Activated CD4-positive, alpha-beta T cell treated with anti-CD3 and anti-CD28 coated beads, Interleukin-2, amount 50 U/mL, for 1 hour (primary cell): Measurements from ENCODE around the gene ICE1.
"Not testable (repeated sequence)": the region's sequence is repeated elsewhere in the genome, so short reads cannot be mapped to it uniquely, and the experiment has no call there.

ENCODE experiments used
- DNase-seq: peaks from one replicate; pipeline ENCODE4 v3.0.0-alpha.2; 2020

ICE1 gene

DNA sequence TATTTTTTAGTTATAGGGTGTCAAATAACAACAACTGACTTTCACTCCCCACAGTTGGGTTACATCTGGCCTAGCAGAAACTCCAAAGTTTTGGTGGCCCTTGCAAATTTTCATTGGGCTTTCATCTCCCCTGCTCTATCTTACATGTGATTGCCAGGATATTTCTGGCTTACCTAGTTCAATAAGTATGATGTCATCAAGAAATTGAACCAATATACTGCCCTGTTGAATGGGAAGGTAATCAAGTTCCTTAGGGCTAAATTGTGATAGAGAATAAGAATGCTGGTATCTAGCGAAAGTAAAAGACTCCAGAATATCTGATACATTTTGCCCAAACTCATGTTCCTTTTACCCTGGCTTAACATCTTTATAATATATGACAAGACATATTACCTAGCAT, 17.0 kb upstream of the ICE1 start:
- DNase-seq: no peak

DNA sequence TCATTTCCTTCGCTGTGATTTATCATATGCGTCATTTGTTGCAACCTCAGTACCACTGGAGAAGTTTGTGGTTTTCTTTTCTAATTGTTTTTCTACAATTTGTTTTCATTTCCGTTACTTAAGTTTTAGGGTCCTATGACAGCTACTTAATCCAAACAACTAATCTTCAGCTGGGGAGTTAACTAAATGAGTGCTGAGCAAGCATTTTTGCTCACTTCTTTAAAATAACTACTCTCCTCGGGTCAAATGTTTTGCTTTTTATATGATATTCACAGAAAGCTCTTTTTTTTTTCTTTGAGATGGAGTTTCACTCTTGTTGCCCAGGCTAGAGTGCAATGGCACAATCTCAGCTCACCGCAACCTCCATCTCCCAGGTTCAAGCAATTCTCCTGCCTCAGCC, 14.6 kb upstream of the ICE1 start:
- no peak for DNase-seq

DNA sequence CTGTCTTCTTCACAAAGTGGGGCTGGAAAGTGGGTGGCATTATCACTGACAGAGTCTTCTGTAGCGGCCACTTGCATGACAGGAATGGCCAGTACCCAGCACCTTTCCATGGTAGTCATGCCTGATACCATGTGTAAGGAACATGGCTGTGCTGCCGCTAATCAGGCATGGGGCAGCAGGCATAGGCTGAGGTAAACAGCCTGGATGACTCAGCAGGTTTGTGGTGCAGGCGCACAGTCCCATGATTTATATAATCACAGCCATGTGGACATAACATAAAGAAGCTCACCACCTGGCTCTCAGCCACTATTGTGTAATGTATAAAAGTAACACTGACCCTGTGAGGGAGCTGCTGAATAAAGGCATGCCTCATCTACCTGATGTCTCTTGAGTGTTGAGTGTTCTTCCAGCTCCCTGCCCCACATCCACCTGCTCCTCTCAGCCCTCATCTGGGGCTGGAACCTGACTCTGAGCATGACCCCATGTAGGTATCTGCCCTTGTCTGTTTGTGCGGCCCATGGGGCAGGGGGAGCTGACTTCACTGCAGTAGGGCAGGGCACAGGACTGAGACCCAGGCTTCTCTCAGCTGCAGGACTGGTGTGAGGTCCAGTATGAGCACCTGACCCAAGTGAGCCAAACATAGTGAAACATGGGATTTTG, 13.2 kb upstream of the ICE1 start:
- DNase-seq: no peak

DNA sequence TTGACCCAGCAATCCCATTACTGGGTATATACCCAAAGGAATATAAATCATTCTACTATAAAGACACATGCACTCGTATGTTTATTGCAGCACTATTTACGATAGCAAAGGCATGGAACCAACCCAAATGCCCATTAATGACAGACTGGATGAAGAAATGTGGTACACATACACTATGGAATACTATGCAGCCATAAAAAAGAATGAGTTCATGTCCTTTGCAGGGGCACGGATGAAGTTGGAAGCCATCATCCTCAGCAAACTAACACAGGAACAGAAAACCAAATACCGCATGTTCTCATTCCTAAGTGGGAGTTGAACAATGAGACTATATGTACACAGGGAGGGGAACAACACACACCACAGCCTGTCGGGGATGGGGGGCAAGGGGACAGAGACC, 8.6 kb upstream of the ICE1 start:
- DNase-seq: not testable (repeated sequence)

DNA sequence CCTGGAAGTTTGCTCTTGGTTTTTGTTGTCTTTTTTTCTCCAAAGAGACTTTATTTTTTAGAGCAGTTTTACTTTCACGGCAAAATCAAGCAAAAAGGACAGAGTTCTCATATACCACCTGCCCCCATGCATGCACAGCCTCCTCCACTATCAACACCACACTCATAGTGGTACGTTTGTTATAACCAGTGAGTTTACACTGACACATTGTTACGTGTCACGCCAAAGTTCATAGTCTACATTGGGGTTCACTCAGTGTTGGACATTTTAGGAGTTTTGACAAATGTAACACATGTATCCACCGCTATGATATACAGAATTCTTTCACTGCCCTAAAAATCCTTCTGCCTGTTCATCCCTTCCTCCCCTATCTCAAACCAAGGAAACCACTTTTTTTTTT, 7.5 kb upstream of the ICE1 start:
- DNase-seq: no peak

DNA sequence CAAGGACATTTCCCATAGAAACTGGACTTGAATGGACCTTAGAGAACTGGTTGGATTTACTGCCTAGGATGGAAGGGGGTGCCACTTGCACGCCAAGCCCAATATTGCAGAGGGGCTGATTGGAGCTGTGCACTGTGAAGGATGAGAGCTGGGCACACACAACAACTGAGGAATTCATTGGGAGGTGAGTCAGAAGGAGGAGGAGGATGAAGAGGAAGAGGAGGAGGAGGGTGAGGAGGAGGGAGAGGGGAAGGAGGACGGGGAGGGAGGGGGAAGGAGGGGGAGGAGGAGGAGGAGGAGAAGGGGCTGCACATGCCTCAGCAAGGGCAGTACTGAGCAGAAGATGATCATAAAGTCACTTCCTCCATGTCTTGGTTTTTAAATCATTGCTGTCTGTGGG, 5.7 kb upstream of the ICE1 start:
- no peak for DNase-seq

DNA sequence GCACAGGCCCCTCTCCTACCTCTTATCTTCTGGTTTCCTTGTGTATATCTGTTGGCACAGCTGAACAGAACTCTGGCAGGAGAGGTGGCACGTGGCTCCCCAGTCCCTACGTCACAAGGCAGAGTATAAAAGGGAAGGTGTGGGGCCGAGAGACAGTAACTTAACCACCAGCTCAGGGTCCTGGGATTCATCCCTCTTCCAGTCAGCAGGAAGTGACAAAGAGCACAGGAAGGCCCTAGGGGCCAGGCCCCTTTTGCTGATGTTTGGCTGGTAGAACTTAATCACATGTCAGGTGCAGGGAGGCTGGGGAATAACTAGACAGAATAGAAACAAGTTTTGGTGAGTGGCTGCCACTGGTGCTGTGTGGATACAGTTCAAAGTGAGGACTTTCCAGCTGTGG, 4.5 kb upstream of the ICE1 start:
- no peak for DNase-seq

DNA sequence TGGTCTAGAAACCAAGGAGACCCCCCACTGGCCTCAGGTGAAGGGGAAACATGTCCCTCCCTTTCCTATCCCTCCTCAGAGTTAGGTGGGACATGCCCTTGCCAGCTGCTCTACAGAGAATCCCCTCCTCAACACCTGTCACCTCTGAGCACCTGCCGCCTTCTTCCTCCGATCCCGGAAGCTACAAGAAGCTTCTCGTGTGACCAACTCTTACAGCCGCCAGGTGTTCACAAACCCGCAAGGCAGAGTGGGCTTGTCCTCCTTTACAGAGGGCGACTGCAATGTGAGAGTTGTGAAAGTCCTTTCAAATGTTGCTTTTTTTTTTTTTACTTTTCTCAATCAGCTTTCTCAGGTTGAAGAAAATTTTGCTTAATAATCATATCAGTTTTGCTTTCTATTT, 3.7 kb upstream of the ICE1 start:
- no peak for DNase-seq

DNA sequence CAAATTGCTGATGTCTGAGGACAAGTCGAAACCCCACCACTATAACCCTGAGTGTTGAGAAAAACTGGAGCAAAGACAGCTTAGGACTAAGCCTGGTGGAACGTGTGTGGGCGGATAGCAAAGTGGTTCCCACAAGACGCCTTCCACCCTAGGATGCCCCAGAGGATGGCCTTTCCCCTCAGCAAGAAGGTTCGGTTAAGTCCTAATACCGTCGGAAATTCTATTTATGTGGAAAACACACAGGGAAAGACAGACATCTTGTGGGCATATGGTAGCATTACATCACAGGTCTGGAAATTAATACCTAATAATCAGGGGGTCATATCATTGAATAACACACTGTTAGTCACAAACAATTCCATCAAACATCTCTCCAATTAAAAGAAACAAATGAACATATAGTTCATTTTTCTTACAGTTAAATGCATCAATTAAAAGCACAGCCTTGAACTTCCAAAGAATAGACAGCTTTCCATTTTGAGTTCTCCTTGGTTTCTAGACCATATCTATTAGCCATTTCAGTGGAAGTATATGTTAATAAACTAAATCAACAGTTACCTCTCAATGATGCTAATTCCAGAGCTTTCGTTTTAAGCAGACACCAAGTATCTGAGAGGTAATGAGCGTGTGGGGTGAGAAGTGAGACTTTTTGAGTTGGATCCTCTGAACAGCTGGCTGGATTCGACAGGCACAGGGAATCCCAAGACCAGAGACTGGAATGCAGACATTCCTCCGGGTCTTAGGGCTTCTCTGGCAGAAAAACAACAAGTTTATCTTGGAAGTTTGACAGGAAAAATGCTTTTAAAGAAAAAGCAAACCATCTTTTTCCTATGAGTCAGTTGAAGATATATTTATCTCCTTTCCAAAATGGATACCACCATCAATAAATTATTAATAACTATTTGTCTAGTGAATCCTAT, 2.9 kb upstream of the ICE1 start:
- no peak for DNase-seq

DNA sequence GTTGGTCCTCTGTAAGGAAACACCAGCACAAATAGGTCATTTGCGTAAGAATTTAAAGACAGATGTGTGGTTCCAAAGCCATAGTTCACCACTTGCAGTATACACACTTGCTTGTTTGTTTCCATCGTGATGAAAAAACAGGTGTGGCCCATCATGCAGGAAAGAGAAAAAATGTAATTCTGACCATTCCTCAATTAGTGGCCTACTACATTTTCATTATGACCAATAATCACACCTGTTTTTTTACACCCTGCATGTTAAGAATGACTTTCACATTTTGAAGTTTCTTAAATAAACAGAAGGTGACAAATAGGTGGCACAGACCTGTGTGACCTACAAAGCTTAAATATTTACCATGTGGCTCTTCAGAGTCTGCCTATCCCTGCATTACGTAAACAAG, 2.2 kb upstream of the ICE1 start:
- DNase-seq: no peak

DNA sequence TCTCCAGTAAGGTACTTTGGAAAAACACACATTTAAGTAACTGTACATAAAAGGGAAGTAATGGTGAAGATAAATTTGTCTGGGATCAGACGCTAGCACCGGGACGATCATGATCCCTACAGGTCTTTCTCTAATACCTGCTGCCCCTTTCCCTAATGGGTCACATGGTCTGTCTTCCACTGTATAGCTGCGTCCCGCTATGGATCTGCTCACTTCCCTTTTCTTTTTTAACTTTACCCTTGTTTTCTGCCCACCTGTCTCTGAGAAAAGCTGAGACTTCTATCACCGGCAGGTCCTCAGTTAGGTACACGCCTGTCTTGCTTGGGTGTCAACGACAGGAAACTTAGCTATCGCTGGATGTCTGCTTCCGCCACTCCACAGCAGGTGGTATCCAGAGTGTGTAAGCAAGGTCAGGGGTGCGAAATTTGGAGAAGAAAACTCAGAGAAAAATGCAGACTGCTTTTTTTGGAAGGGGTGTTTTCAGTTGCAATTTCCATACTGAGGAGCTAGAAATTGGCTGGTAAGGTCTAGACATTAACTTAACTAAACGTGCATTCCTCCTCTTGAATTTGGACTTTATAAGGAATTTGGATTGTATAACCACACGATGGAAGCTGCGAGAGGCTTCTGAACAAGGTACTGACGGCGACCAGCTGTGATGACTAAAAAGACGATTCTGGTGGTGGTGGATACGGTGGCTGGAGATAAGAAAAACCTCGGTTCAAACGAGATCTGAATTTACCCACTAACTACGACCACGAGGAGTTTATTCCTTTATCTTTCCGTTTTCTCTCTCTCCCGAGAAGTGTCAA, 1.1 kb upstream of the ICE1 start:
- peak; percentile 10 for DNase-seq

DNA sequence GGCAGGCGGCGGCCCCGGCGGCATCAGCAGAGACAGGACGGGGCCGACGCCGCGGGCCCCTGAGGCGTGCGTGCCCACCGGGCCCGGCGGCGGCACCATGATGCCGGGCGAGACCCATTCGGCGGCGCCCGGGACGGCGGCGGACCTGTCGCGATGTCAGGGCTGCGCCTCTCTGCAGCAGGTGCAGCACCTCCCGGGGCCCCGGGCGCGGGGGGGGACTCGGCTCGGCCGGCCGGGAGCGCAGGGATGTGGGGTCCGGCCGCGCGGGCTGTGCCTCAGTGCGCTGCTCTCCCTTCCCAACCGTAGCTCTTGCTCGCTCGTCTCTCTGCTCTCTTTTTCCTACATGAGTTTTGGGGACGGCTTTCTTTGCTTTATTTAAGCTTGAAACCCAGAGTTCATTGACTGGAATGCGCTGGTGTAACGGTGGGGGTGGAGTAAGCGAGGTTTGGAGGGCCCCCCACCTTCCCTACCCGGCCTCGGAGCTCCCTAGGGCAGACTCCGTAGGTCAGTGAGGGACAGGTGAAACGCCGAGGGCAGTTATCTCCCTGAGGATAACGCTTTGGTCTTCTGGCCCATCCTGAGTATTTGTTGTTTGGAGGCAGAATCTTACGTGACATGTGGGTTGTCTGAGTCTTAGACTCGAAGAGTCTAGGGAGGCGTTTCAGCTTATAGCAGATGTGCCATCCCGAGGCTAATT, 490 bp downstream of the ICE1 start:
- no peak for DNase-seq

DNA sequence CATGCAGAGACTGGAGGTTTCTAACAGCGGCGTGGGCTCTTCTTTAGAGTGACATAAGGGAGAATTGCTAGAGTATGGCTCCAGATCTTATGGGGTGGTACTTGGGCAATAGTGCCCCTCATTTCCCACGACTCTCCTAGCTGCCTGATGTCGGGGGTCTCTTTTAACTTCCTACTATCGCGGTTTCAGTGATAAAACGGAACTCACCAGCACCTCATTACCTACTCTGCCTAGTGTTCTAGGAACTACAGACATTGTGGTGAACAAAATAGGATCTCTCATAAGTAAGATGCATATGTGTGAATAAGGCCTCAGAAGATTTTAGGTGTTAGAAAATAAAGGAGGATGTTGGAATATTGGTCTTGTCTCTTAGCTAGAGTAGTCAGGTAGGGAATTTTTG, 1.1 kb downstream of the ICE1 start:
- DNase-seq: no peak

DNA sequence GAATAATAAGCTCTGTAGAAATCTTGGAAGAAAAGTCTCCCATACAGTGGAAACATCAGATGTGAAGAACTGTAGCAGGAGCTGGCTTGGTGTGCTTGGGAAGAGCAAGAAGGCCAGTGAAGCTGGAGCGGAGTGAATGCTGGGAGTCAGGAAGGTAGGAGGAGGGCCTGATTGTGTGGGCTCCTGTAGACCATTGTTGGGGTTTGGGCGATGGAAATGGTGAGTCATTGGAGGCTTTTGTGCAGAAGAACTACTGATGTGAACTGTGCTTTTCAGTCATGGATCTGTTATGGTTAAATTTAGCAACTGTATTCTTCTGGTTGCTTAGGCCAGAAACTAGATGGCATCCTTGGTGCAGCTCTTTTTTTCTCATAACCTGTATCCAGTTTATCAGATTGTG, 2.3 kb downstream of the ICE1 start:
- no peak for DNase-seq

DNA sequence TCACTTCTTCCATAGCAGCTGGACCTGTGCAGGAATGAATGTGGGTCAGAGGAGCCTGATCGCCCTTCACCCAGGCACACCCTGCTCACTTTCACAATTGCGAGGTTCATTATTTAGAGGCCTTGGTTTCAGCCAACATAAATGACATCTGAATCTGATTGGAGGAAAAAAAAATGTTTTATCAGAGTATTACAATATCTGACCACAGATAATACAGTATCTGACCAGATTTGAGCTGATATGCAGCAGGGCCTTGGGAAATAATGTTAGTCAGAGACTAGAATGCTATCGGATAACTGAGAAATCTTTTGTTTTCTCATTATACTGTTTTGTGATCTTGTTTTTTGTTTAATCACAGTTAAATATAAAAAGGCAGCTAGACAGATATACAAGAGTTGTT, 7.7 kb downstream of the ICE1 start:
- no peak for DNase-seq

DNA sequence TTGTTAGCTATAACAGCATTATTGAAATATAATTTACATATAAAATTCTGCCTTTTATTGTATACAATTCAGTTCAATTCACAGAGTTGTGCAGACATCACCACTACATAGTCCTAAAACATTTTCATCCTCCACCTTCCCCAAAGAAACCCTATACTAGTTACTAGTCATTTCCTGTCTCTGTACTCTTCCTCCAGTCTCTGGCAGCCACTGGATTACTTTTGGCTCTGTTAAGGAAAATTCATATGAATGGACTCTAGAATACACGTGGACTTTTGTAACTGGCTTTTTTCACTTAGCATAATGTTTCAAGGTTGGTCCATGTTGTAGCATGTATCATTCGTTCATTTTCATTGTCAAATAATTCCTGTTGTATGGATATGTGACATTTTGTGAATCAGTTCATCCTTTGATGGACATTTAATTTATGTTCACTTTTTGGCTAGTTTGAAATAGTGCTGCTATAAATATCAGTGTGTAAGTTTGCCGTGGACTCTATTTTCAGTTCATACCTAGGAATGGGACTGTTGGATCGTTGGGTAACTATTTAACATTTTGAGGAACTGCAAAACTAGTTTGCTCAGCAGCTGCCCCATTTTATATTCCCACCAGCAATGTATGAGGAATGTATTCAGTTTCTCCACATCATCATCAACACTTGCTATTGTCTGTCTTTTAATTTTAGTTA, 9.7 kb downstream of the ICE1 start:
- no peak for DNase-seq

DNA sequence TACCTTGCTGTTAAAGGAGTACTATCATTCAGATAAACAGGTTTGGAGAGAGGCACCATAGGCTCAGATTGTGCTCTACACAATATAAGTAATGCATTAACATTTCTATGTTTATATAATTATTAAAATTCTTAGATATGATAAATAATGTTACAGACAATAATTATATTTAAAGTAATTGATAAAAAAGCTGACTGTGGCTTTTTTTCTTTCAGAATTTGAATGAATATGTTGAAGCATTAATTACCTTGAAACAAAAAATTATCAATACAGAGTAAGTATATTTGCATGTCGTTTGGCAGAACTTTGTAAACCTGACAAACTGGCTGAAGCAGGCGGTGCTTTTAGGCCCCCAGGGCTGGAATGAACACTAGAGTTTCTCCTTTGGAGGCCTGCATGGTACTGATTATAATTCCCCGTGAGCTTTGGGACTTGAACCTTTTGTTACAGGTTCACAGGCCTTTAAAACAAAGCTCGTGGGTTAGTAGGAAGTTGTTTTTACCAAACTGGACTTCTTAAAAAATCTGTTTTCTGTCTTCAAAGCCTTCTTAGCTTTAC, 13.8 kb downstream of the ICE1 start:
- DNase-seq: no peak

DNA sequence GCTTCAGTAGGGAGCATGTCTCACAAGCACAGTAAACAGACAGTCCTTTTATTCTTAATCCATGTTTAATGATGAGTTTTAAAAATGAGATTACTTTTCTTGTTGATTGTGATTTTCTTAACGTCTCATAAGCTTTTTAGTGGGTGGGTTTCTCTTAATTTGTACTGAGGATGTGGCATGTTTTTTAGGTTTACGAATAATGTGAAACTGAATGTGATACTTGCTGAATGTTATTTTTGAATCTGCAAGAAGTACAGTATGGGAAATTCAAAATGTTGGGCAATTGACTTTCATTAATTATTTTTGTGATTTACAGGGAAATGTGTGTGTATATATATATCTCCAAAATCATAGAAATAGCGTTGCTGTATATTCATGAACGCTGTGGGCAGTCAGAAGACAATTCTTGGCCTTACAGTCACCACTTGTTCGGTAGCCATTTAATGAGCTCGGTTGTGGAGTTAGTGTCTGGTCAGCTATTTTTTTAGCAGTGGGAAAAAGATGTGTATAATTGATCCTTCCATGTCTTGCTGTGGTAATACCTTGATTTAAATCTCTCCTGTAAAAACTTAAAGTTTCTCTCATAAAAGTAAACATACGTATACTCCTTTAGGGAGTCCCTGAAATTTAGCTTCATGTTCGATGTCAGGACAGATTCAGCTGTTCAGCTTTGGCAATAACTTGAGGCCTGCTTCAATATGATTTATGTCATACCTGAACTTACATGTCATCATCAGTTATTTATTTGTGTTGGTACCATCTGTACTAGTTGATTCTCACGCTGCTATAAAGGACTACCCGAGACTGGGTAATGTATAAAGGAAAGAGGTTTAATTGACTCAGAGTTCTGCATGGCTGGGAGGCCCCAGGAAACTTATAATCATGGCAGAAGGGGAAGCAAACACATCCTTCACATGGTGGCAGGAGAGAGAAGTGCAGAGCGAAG, 15.0 kb downstream of the ICE1 start:
- no peak for DNase-seq

DNA sequence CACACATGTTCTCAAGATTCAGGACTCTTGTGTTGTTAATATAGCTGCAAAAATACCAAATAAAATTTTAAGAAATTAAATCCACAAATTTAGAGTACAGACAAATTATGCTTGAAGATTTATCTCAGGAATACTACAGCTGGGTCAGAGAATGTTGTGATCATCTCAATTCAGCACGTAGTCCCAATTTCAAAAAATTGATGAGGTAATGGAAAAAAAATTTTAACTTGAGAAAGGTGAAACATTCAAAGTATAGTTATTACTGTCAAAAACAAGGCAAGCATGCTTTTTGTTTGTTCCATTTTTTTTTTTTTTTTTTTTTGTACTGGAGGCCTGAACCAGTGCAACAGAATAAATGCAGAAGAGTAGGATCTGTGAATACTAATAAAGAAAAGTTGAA, 29.4 kb downstream of the ICE1 start:
- no peak for DNase-seq

DNA sequence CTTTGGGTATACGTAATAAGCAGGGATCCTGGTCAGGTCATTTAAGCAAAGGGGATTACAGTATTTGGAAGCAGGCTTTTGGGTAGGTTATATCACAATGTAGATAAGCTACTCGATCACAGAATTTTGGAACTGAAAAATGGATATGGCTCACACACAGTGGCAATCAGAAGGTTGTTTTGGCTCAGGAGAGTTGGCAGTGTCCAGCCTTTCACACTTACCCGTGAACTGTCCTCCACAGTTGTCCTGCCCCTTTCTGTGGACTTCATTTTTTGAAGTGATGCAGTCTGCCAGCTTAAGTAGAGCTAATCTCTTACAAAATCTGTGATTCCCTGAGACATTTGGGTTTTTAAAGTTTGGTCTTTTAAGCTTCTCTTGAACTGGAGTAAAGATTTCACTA, 30.7 kb downstream of the ICE1 start:
- no peak for DNase-seq

DNA sequence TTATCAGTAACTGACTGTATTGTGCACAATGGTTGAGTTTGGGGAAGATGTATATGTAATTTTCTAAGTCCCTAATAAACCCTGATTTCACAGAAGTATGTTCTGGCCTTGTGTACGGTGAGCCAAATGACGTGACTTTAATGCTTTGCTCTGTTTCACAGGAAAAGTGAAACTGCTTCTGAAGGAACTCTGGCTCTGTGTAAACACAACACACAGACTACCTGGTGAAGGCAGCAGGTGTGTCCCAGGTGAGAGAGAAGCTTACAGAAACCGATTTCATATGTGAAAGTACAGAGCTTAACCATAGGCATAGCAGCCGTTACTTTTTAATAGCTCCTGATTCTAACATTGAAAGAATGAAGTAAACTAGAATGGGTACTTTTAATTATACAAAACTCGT, 31.9 kb downstream of the ICE1 start:
- DNase-seq: no peak
